OCI-LY3 (cell line): ENCODE data around the gene PTPRD.

Experiments used
- EZH2phosphoT487 ChIP-seq: fragments of 200-600 bp; shearing (Covaris generic); IDR thresholded peaks from 2 replicates; pipeline ENCODE4 v1.6.1; 2018; ENCODE audit warnings: antibody characterized with exemption, mixed run types, low read depth
- TF ChIP-seq, protein P1 (sequence below): fragments of 200-600, 300-600 bp; sonication (generic); IDR thresholded peaks from 2 replicates; pipeline ENCODE4 v1.5.1; 2014; ENCODE audit warnings: antibody characterized with exemption, low read length, low read depth

DNA sequence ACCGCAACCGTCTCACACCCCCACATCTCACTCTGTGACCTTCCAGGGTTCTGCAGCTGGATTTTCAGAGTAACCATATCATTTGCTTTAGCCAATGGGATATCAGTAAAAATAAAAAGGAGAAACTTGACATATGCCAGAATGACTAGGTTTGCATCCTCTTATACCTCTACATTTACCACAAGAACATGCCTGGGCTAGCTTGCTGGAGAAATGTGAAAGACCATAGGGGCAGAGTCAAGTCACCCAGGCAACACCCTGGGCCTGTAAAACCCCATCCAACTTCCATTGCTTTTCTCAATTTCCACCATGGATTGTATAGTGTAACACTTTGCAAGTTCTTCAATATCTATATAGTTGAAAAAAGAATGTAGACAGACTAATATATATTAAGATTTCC is 731.1 kb downstream of the PTPRD start:
- TF ChIP-seq EZH2phosphoT487 = no peak
- TF ChIP-seq, protein P1, sequence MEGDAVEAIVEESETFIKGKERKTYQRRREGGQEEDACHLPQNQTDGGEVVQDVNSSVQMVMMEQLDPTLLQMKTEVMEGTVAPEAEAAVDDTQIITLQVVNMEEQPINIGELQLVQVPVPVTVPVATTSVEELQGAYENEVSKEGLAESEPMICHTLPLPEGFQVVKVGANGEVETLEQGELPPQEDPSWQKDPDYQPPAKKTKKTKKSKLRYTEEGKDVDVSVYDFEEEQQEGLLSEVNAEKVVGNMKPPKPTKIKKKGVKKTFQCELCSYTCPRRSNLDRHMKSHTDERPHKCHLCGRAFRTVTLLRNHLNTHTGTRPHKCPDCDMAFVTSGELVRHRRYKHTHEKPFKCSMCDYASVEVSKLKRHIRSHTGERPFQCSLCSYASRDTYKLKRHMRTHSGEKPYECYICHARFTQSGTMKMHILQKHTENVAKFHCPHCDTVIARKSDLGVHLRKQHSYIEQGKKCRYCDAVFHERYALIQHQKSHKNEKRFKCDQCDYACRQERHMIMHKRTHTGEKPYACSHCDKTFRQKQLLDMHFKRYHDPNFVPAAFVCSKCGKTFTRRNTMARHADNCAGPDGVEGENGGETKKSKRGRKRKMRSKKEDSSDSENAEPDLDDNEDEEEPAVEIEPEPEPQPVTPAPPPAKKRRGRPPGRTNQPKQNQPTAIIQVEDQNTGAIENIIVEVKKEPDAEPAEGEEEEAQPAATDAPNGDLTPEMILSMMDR = no peak
